Tibial nerve (tissue), 4 donors: ENCODE data around the gene IFI44L. TPM values are rescaled to one million over a fixed set of nuclear protein-coding genes. Genes with fewer than 3 reads are reported as not detected.

Experiments
- DNase-seq, 2 donors: peaks; one replicate each; pipeline ENCODE4 v3.0.0-alpha.2; 2019; ENCODE audit warnings: low spot score in 2 of 2
- H3K27ac ChIP-seq, 4 donors: fragments of 200-600 bp; sonication (generic) in 3 of 4; one replicate each; pipeline ENCODE4 v1.5.1; 2017 to 2019; ENCODE audit warnings: mild to moderate bottlenecking in 1 of 4
- H3K27me3 ChIP-seq, 2 donors: fragments of 200-600 bp; sonication (generic) in 1 of 2; one replicate each; pipeline versions ENCODE4 v1.5.1 to v1.6.0; 2017 to 2019
- H3K36me3 ChIP-seq, 3 donors: fragments of 200-600 bp; sonication (generic); one replicate each; pipeline ENCODE4 v1.5.1; 2018 to 2019
- H3K4me1 ChIP-seq, 4 donors: fragments of 200-600 bp; sonication (generic) in 3 of 4; one replicate each; pipeline ENCODE4 v1.5.1; 2017 to 2019
- H3K4me3 ChIP-seq, 4 donors: fragments of 200-600 bp; sonication (generic) in 3 of 4; one replicate each; pipeline ENCODE4 v1.5.1; 2017 to 2019; ENCODE audit warnings: mild to moderate bottlenecking in 1 of 4, moderate library complexity in 1 of 4
- H3K9me3 ChIP-seq, 4 donors: fragments of 200-600 bp; sonication (generic) in 3 of 4; one replicate each; pipeline ENCODE4 v1.5.1; 2017 to 2019
- EP300 ChIP-seq, 2 donors: sonication (generic); formaldehyde crosslinking; IDR thresholded peaks; one replicate each; pipeline ENCODE4 v1.6.1; 2017; ENCODE audit warnings: antibody characterized with exemption in 2 of 2, mild to moderate bottlenecking in 1 of 2
- POLR2A ChIP-seq, 2 donors: fragments of 450-650 bp; IDR thresholded peaks; one replicate each; pipeline ENCODE4 v1.6.1; 2017; ENCODE audit warnings: antibody characterized with exemption in 2 of 2, mild to moderate bottlenecking in 2 of 2, moderate library complexity in 2 of 2
- WGBS, 2 donors: methylation state at CpG; one replicate each; pipeline ENCODE4 v1.1.5; 2018; 5-methylcytosine and 5-hydroxymethylcytosine counted together
- total RNA-seq, 4 donors: library from RNA; depleted of rRNA; stranded (reverse); fragments of >200 nt; gene quantifications; one replicate each; pipeline ENCODE4 v1.1.0, GENCODE V29; 2016
- TF ChIP-seq, protein P1 (sequence below), 5 experiments: fragments of 200-600 bp in 3 of 5; fragments of 450-650 bp in 2 of 5; sonication (generic) in 3 of 5; IDR thresholded peaks; one replicate each; pipeline ENCODE4 v1.5.1; 2016 to 2019; ENCODE audit warnings: antibody characterized with exemption in 5 of 5, mild to moderate bottlenecking in 3 of 5, moderate library complexity in 2 of 5

Gene IFI44L
- 10 to 100 TPM in 3 of 4 donors, 1 to 10 TPM in 1; 7.3 to 25.8 (median 13.2) TPM for total RNA-seq

DNA sequence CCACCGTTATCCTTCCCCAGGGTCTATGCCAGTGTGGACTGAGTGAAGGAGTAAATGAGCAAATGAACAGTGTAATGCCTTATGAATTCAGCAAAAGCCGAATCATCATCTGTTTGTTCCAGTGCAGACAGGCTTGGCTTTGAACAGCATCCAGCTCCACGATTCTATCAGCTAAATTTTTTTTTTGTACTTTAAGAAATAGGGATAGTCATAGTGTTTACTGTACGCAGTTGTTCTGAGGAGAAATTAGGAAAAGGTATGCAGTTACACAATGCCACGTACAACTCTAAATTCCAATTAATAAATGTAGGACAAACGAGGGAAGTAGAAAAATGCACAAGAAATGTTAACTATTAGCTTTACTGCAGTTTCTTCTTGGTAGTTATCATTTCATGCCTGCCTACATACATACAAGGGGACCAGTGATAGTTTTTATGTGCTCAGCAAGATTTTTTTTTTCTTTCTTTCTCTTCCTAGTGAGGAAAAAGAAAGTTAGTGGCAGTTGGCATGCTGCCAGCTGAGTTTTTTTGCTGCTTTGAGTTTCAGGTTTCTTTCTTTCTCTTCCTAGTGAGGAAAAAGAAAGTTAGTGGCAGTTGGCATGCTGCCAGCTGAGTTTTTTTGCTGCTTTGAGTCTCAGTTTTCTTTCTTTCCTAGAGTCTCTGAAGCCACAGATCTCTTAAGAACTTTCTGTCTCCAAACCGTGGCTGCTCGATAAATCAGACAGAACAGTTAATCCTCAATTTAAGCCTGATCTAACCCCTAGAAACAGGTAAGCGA, at the start of gene IFI44L:
TSS of gene IFI44L (plus strand) at position 646 of the 777 bp plus-strand sequence. CDS start 7,468 bp downstream, outside the sequence.
- DNase-seq, result peak; percentile 19 to 36
- TF ChIP-seq EP300 (IDR thresholded peaks at IDR 0.05) (peak in 1 of 2 donors; percentile 31), POLR2A (IDR thresholded peaks at IDR 0.05) (no peak)
- 6 to 7% methylated on average over 9 of the region's 9 CpGs for WGBS, 2 donors

DNA sequence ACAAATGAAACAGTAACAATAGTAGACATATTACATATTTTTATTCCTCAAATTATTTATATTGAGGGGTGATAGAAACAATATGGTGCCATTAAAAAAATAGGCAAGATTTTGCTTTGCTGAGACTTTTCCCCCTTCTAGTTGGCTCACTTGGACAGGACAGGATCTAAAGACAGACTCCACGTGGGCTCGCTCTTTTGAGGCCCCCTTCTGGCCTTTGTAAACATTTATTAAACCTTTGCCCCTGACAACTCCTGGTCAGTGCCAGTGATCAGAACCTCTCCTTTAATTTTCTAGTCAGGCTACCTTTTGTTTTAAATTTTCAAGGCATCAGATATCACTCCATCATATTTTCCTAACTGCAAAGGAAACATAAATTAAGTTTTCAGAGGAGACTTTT, 49.7 kb upstream of the IFI44L start:
- H3K36me3 ChIP-seq, result no peaks in the 10 kb centered on the region
- WGBS, 2 donors, result 34 to 45% methylated on average over 2 of the region's 2 CpGs
- no peak for DNase-seq
- TF ChIP-seq EP300 (IDR thresholded peaks at IDR 0.05), result no peak
- H3K9me3 ChIP-seq, result no peaks in the 10 kb centered on the region
- H3K27ac ChIP-seq, result no peak overlapping the region
- H3K27me3 ChIP-seq, result no peaks in the 10 kb centered on the region
- H3K4me3 ChIP-seq, result no peak overlapping the region
- H3K4me1 ChIP-seq, result no peaks in the 10 kb centered on the region

More for the DNA sequence above, at the start of gene IFI44L:
- Histone ChIP-seq H3K9me3 (no peaks in the 10 kb centered on the region), H3K27me3 (no peaks in the 10 kb centered on the region), H3K4me3 (peak within 1 kb of the TSS; percentile 21 to 49 (median 42)), H3K36me3 (no peaks in the 10 kb centered on the region), H3K27ac (peak within 1 kb of the TSS; percentile 76 to 95 (median 83)), H3K4me1 (peaks cover 0 to 56% (median 11%) of the 10 kb centered on the region in 4 donors)

DNA sequence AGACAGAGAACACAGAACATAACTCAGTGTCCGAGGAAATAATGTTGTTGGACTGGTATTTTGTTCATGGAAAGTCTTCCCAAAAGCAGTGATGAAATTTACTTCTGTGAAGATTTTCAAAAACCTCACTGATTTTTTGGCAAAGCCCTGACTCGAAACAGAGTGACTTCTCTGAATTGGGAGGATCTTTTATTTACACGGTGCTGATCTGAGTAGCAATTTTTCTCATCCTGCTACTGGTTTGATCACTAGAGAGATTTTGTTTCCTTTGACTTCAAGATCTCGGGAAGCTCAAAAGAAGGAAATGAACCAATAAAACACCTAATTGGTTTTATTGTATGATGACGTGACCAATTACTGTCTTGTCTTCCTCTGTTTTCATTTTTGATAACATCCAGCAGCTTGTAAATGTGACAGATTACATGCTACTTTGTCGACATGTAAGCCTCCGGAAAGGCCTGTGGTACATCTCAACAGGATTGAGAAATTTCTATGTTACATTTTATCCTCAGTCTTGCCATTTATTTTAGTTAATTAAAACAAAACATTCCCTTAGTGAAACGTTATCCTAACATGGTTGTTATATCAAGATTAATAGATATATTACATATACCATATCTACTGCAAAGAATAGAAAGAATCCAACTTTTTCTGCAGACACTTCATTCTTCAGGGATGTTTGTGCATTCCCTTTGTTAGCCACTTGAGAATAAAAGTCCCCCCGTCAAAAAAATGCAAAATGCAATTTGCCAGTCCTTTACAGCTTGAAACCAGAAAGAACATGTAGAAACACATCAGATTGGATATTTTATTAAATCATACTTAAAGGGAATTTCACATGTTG, 42.8 kb upstream of the IFI44L start:
- H3K4me1 ChIP-seq, result no peaks in the 10 kb centered on the region
- no peak overlapping the region for H3K4me3 ChIP-seq
- DNase-seq, result no peak
- H3K36me3 ChIP-seq, result no peaks in the 10 kb centered on the region
- H3K27ac ChIP-seq, result peak overlapping the region in 1 of 4 donors; percentile 22
- H3K27me3 ChIP-seq, result no peaks in the 10 kb centered on the region
- TF ChIP-seq POLR2A (IDR thresholded peaks at IDR 0.05), result no peak
- TF ChIP-seq, protein P1, sequence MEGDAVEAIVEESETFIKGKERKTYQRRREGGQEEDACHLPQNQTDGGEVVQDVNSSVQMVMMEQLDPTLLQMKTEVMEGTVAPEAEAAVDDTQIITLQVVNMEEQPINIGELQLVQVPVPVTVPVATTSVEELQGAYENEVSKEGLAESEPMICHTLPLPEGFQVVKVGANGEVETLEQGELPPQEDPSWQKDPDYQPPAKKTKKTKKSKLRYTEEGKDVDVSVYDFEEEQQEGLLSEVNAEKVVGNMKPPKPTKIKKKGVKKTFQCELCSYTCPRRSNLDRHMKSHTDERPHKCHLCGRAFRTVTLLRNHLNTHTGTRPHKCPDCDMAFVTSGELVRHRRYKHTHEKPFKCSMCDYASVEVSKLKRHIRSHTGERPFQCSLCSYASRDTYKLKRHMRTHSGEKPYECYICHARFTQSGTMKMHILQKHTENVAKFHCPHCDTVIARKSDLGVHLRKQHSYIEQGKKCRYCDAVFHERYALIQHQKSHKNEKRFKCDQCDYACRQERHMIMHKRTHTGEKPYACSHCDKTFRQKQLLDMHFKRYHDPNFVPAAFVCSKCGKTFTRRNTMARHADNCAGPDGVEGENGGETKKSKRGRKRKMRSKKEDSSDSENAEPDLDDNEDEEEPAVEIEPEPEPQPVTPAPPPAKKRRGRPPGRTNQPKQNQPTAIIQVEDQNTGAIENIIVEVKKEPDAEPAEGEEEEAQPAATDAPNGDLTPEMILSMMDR (IDR thresholded peaks at IDR 0.05), result no peak
- no peak for TF ChIP-seq EP300 (IDR thresholded peaks at IDR 0.05)
- 64 to 70% methylated on average over 9 of the region's 9 CpGs for WGBS, 2 donors
- H3K9me3 ChIP-seq, result no peaks in the 10 kb centered on the region

DNA sequence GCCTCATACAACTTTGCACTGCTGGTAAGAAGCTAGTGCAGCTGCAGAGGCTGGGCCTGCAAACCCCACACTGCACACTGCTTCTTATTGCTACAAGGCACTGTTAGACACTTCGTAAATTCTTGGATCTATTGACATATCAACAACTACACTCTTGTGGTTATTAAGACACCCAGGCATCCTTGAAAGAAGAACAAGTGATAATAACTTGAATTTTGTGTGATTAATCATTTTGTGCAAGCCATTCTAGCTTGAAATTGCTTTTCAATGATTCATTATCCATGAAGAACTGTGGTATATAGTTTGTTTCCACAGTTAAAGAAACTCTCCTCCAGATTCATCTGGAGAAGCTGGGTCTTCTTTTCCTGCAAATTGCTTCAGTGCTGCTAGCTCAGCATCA, 33.7 kb upstream of the IFI44L start:
- Histone ChIP-seq H3K27me3 (no peaks in the 10 kb centered on the region), H3K36me3 (no peaks in the 10 kb centered on the region), H3K4me3 (no peak overlapping the region), H3K27ac (no peak overlapping the region), H3K4me1 (no peaks in the 10 kb centered on the region), H3K9me3 (no peaks in the 10 kb centered on the region)
- WGBS, 2 donors, result 43 to 49% methylated on average over 1 of the region's 1 CpG
- TF ChIP-seq POLR2A (IDR thresholded peaks at IDR 0.05), result no peak
- TF ChIP-seq, protein P1 (IDR thresholded peaks at IDR 0.05), result no peak
- TF ChIP-seq EP300 (IDR thresholded peaks at IDR 0.05), result no peak
- DNase-seq, result no peak

DNA sequence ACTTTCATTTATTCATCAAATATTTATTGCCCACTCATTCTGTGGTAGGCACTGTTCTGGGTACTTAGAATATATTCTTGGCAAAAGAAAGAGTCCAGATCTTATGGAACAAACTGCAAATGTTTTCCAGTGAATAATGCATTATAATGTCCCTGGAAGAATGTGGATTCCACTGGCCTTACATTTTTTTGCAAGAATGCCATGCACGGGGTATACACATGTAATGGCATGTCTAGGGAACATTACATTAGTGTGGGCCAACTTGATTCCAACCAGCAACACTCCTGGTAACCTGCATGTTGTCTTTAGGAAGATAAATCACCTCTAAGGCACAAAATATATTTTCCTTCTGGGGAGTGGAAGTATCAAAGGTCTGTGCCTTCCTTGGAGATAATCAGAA, 33.0 kb upstream of the IFI44L start:
- WGBS, 2 donors, result 50 to 53% methylated on average over 1 of the region's 1 CpG
- DNase-seq, result no peak
- H3K9me3 ChIP-seq, result no peaks in the 10 kb centered on the region
- no peaks in the 10 kb centered on the region for H3K27me3 ChIP-seq
- no peaks in the 10 kb centered on the region for H3K4me1 ChIP-seq
- TF ChIP-seq POLR2A (IDR thresholded peaks at IDR 0.05), result no peak
- TF ChIP-seq, protein P1 (IDR thresholded peaks at IDR 0.05), result no peak
- TF ChIP-seq EP300 (IDR thresholded peaks at IDR 0.05), result no peak
- H3K36me3 ChIP-seq, result no peaks in the 10 kb centered on the region
- H3K4me3 ChIP-seq, result no peak overlapping the region
- H3K27ac ChIP-seq, result no peak overlapping the region

DNA sequence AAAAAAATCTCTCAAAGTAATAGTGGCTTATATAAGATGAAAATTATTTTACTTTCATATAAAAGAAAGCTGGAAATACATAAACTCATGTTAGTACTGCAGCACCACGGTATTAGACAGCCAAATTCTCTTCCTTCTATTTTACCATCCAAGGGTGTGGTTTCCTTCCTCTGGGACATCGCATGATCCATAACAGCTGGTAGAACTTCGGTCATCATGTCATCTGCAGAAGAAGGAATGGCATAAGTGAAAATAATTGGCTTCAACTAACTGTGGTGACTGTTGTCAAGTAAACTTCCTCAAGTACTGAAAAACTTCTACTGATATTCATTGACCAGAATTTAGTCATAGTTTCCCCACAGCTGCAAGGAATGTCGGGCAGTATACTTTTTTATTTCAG, 28.3 kb upstream of the IFI44L start:
- no peak for TF ChIP-seq EP300 (IDR thresholded peaks at IDR 0.05)
- TF ChIP-seq POLR2A (IDR thresholded peaks at IDR 0.05), result no peak
- TF ChIP-seq, protein P1 (IDR thresholded peaks at IDR 0.05), result no peak
- H3K4me3 ChIP-seq, result no peak overlapping the region
- H3K4me1 ChIP-seq, result no peaks in the 10 kb centered on the region
- H3K36me3 ChIP-seq, result no peaks in the 10 kb centered on the region
- WGBS, 2 donors, result 69 to 72% methylated on average over 4 of the region's 4 CpGs
- no peaks in the 10 kb centered on the region for H3K27me3 ChIP-seq
- no peak overlapping the region for H3K27ac ChIP-seq
- no peak for DNase-seq
- peaks cover 0 to 6% (median 0%) of the 10 kb centered on the region in 4 donors for H3K9me3 ChIP-seq
